ENCODE measurements around the gene APC.
"Not testable (repeated sequence)": the region's sequence is repeated elsewhere in the genome, so short reads cannot be mapped to it uniquely, and the experiment has no call there.

APC gene

DNA sequence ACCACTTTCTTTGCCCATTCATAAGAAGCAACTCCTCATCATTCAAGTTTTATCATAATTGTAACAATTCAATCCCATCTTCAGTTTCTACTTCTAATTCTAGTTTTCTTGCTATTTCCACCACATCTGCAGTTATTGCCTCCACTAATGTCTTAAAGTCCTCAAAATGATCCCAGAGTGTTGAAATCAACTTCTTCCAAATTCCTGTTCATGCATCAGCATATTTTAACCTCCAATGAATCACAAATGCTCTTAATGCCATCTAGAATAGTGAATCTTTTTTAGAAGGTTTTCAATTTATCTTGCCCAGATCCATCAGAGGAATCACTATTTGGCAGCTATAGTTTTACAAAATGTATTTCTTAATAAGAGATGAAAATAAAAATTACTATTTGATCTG, 120.2 kb downstream of the APC start:
- no peak for DNase-seq (ENCODE audit: low spot score)

GRCh38 chr5:112860571-112860928, 122.9 kb downstream of the APC start:
- not testable (repeated sequence) for DNase-seq (ENCODE audit: low spot score)

DNA sequence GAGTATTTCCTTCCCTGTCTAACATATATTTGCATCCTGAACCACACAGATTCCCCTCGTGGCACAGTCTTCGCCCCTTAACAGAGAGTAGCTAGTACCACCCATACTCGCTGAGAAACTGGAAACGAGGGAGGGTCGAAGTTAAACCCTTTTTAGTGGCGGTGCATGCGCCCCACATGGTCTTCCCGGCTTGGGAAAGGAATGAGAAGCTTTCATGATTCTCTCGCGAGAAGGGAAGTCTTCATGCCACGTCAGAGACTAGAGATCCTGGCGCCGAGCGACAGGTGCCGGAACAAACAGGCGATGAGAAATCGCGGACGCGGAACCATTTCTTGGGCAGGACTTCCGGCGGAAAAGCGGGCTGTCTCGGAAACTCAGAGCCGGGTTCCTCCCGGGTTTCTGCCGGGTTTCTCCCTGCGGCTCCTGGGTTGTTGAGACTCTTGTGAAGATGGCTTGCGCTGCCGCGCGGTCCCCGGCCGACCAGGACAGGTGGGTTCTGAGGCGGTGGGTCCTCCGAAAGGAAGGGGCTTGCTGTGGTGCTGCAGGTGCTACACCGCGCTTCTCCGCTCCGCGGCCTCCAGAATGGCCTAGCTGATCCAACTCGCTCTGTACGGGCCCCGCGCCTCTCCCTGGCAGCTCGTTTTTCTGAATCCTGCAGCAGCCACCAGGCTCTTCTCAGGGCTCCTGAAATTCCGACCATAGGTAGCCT, 123.4 kb downstream of the APC start, which contains the start of gene SRP19:
SRP19 (plus strand) TSS at position 359 of the 709 bp plus-strand sequence; CDS start at position 449, 90 bp downstream.
- DNase-seq (ENCODE audit: low spot score): peak; percentile 98

- DNase-seq (ENCODE audit: low spot score): no peak
These were observed 123.9 kb downstream of the APC start for GRCh38 chr5:112861638-112861985.

DNA sequence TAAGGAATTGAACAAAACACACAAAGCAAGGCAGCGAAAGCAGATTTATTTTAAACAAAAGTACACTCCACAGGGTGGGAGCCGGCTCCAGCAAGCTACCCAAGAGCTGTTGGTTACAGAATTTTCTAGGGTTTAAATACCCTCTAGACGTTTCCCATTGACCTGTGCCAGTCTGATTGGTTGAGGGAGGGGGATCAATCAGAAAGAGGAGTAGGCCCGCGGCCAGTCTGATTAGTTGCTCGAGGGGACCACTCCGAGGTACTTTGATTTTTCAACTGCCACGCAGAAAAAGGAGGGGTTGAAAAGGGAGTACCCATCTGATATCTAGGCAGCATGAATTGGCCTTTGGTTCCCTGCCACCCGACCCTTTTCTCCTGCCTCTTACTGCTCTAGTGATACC, 124.4 kb downstream of the APC start:
- DNase-seq (ENCODE audit: low spot score): no peak

DNA sequence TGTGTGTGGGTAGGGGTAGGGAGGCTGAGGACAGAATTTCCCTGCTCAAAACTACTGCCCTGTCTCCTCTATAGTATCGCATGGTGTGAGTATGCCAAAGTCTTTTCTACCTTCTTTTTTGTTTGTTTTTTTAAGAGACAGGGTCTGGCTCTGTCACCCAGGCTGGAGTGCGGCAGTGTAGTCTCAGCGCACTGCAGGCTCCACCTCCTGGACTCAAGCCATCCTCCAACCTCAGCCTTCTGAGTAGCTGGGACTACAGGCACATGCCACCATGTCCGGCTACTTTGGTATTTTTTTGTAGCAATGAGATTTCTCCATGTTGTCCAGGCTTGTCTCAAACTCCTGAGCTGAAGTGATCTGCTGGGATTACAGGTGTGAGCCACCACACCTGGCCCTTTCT, 125.9 kb downstream of the APC start:
- no peak for DNase-seq (ENCODE audit: low spot score)

GRCh38 chr5:112865128-112865527, 127.4 kb downstream of the APC start:
- no peak for DNase-seq (ENCODE audit: low spot score)

- DNase-seq (ENCODE audit: low spot score): no peak
These were observed 129.1 kb downstream of the APC start for GRCh38 chr5:112866739-112867138.

- no peak for DNase-seq (ENCODE audit: low spot score)
These were observed 129.7 kb downstream of the APC start for GRCh38 chr5:112867411-112867810.

DNA sequence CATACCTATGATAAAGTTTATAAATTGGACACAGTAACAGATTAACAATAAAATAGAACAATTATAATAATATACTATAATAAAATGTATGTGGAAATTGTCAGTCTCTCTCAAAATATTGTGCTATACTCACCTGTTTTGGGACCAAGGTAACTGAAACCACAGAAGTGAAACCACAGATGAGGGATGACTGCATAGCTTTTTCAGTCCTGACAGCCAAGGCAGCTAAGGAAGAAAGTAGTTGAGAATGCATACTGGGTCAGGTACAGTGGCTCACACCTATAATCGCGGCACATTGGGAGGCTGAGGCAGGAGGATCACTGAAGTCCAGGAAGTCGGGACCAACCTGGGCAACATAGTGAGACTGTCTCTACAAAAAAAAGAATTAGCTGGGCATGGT, 132.3 kb downstream of the APC start:
- no peak for DNase-seq (ENCODE audit: low spot score)

DNA sequence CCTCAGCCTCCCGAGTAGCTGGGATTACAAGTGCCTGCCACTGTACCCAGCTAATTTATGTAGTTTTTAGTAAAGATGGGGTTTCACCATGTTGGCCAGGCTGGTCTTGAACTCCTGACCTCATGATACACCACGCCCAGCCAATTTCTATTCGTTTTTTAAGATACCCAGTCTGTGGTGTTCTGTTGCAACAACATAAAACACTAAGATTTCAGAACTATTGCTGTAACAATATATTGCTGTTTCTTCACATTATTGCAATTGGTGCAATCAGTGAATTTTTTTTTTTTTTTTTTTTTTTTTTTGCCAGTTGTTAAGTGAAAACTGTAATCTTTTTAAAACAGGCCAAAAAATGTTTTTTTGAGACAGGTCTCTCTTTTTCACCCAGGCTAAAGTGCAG, 133.3 kb downstream of the APC start:
- DNase-seq (ENCODE audit: low spot score): no peak

- no peak for DNase-seq (ENCODE audit: low spot score)
These were observed 138.7 kb downstream of the APC start for GRCh38 chr5:112876362-112876761.

- no peak for DNase-seq (ENCODE audit: low spot score)
These were observed 140.4 kb downstream of the APC start for GRCh38 chr5:112878101-112878500.

GRCh38 chr5:112878760-112879159, 141.1 kb downstream of the APC start:
- DNase-seq (ENCODE audit: low spot score): no peak

GRCh38 chr5:112880219-112880964, 142.7 kb downstream of the APC start:
- DNase-seq (ENCODE audit: low spot score): no peak

DNA sequence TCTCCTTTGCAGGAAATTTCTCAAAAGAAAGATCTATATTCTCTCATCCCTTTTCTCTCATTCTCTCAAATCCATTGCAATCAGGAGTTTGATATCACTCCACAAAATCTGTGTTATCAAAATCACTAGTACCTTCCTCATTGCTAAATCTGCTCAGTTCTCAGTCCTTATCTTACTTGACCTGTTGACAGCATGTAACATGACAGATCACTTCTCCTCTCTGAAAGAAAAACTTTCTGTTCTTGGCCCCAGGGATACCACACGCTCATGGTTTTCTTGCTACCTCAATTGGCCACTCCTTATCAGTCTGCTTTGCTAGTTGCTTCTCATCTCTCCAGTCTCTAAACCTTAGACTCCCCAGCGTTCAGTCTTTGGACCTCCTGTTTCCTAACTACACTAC, 145.5 kb downstream of the APC start:
- no peak for DNase-seq (ENCODE audit: low spot score)

GRCh38 chr5:112885001-112885400, 147.3 kb downstream of the APC start:
- DNase-seq (ENCODE audit: low spot score): peak; percentile 85

DNA sequence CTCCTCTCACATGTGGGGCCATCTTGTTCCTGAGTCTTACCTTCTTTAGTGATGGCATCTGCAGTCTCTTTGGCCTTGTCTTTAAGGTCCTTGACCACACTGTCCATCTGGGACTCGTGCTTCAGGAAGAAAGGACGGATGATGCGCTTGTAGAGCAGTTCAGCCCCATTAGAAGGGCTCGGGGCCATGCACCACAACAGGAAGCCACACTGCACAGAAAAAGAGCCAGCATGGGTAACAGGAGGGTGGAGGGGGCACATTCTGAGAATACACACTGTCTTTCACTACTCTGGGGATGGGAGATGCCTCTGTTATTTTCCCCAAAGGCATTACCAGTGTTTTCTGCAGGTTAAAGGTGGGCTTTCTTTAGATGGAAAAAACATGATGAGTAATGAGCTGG, 149.3 kb downstream of the APC start:
- no peak for DNase-seq (ENCODE audit: low spot score)

GRCh38 chr5:112892066-112892465, 154.4 kb downstream of the APC start:
- not testable (repeated sequence) for DNase-seq (ENCODE audit: low spot score)

DNA sequence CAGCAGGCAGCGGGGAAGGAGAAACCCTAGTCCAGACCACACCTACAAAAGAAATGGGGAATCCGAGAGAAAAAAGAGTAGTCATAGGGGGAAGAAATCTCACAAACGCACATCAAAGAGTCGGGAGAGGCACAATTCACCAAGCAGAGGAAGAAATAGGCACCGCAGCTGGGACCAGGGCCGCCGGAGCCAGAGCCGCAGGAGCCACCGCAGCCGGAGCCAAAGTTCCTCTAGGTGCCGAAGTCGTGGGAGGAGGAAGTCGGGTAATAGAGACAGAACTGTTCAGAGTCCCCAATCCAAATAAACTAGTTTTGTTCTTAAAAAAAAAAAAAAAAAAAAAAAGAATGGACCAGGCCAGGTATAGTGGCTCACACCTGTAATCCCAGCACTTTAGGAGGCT, 155.1 kb downstream of the APC start:
- no peak for DNase-seq (ENCODE audit: low spot score)

GRCh38 chr5:112895682-112896081, 158.0 kb downstream of the APC start:
- no peak for DNase-seq (ENCODE audit: low spot score)
